Ramos (cell line): ENCODE measurements around the gene HDAC4.
"Not testable (repeated sequence)": the region's sequence is repeated elsewhere in the genome, so short reads cannot be mapped to it uniquely, and the experiment has no call there.

Source experiments
- in situ Hi-C: fragments of 300-500 bp; cut with MboI; formaldehyde crosslinking; loops from one replicate; pipeline ENCODE4 v1.14.3; 2022; ENCODE audit warnings: low sequenced_read_pairs; ENCODE audit not compliant: unreplicated experiment

The HDAC4 gene

GRCh38 chr2:239288237-239288636 lies 112.6 kb downstream of the HDAC4 start:
- in situ Hi-C loops = no loop called here

- in situ Hi-C loops = no loop called here
Measured at GRCh38 chr2:239287461-239287860, 113.4 kb downstream of the HDAC4 start.

- in situ Hi-C loops = no loop called here
Measured at GRCh38 chr2:239286901-239287300, 113.9 kb downstream of the HDAC4 start.

GRCh38 chr2:239285932-239286230 lies 114.9 kb downstream of the HDAC4 start:
- in situ Hi-C loops = no loop called here

GRCh38 chr2:239285071-239285931 lies 115.5 kb downstream of the HDAC4 start:
- in situ Hi-C loops = no loop called here

GRCh38 chr2:239283961-239284795 lies 116.6 kb downstream of the HDAC4 start:
- in situ Hi-C loops = no loop called here

- in situ Hi-C loops = no loop called here
Measured at GRCh38 chr2:239283288-239283945, 117.4 kb downstream of the HDAC4 start.

GRCh38 chr2:239282448-239283287 lies 118.2 kb downstream of the HDAC4 start:
- in situ Hi-C loops = no loop called here

- in situ Hi-C loops = not testable (repeated sequence)
Measured at GRCh38 chr2:239280296-239281017, 120.4 kb downstream of the HDAC4 start.

- in situ Hi-C loops = no loop called here
Measured at GRCh38 chr2:239279508-239280295, 121.1 kb downstream of the HDAC4 start.

- in situ Hi-C loops = no loop called here
Measured at GRCh38 chr2:239278941-239279365, 121.9 kb downstream of the HDAC4 start.

GRCh38 chr2:239278361-239278760 lies 122.5 kb downstream of the HDAC4 start:
- in situ Hi-C loops = no loop called here

- in situ Hi-C loops = no loop called here
Measured at GRCh38 chr2:239277401-239278085, 123.3 kb downstream of the HDAC4 start.

GRCh38 chr2:239276851-239277250 lies 124.0 kb downstream of the HDAC4 start:
- in situ Hi-C loops = no loop called here

- in situ Hi-C loops = no loop called here
Measured at GRCh38 chr2:239275847-239276831, 124.7 kb downstream of the HDAC4 start.

GRCh38 chr2:239275044-239275685 lies 125.7 kb downstream of the HDAC4 start:
- in situ Hi-C loops = no loop called here
